Body of pancreas (tissue), 4 donors: ENCODE results near the gene GGTLC1. TPM values are rescaled to one million over a fixed set of nuclear protein-coding genes. Genes with fewer than 3 reads are reported as not detected.

Source experiments
- ATAC-seq: fragments of 150-250 bp; one replicate; pipeline ENCODE4 v1.9.1; 2016
- DNase-seq, 4 donors: peaks; one replicate each; pipeline ENCODE4 v3.0.0-alpha.2; 2019
- H3K27ac ChIP-seq, 4 donors: fragments of 200-600 bp; sonication (generic); 1 replicate in 3 of 4; 2 replicates in 1 of 4; pipeline versions ENCODE4 v1.5.1 to v1.6.1; 2016 to 2019; ENCODE audit warnings: mild to moderate bottlenecking in 1 of 4, mixed read lengths in 1 of 4, moderate library complexity in 1 of 4
- H3K27me3 ChIP-seq, 2 donors: fragments of 200-600 bp; sonication (generic); one replicate each; pipeline ENCODE4 v1.6.0; 2016; ENCODE audit warnings: mild to moderate bottlenecking in 1 of 2
- H3K36me3 ChIP-seq, 2 donors: fragments of 200-600 bp; sonication (generic); replicated peaks in 1 of 2; 2 replicates each; pipeline ENCODE4 v1.5.1; 2016; ENCODE audit warnings: low read depth in 2 of 2; ENCODE audit not compliant: insufficient read depth in 1 of 2
- H3K4me1 ChIP-seq: fragments of 200-600 bp; sonication (generic); one replicate; pipeline ENCODE4 v1.6.0; 2016
- H3K4me3 ChIP-seq, 2 donors: fragments of 200-600 bp; sonication (generic); 1 replicate in 1 of 2; 2 replicates in 1 of 2; pipeline ENCODE4 v1.5.1; 2016 to 2019
- H3K9me3 ChIP-seq, 3 donors: fragments of 200-600 bp; sonication (generic); 1 replicate in 2 of 3; 2 replicates in 1 of 3; pipeline ENCODE4 v1.5.1; 2016
- CTCF ChIP-seq, 7 experiments: fragments of 450-650 bp in 4 of 7; fragments of 200-600 bp in 3 of 7; sonication (generic) in 3 of 7; IDR thresholded peaks; one replicate each; pipeline ENCODE4 v1.5.1; 2016 to 2019; ENCODE audit warnings: antibody characterized with exemption in 7 of 7
- POLR2A ChIP-seq, 3 donors: fragments of 450-650 bp; IDR thresholded peaks; one replicate each; pipeline ENCODE4 v1.6.1; 2016; ENCODE audit warnings: antibody characterized with exemption in 3 of 3, mild to moderate bottlenecking in 2 of 3
- WGBS, 2 donors: methylation state at CpG; one replicate each; pipeline ENCODE4 v1.1.5; 2017; 5-methylcytosine and 5-hydroxymethylcytosine counted together
- intact Hi-C: fragments of 100-400 bp; cut with DNase I; formaldehyde crosslinking; loops from one replicate; pipeline ENCODE4 v1.15.1; 2023
- total RNA-seq, 2 donors: library from RNA; depleted of rRNA; stranded (reverse); fragments of >200 nt; gene quantifications; one replicate each; pipeline ENCODE4 v1.1.0, GENCODE V29; 2016

GGTLC1 gene
- total RNA-seq, 2 donors from 2014 or later: 3.4 TPM; not detected in 1

GRCh38 chr20:24027229-24027628 lies 38.6 kb upstream of the GGTLC1 start:
- no peak overlapping the region for H3K4me3 ChIP-seq
- TF ChIP-seq CTCF (IDR thresholded peaks at IDR 0.05): no peak
- no peak for TF ChIP-seq POLR2A (IDR thresholded peaks at IDR 0.05)
- H3K27ac ChIP-seq: no peak overlapping the region
- no peaks in the 10 kb centered on the region for H3K9me3 ChIP-seq
- intact Hi-C loops: no loop called here
- DNase-seq (peak in 2 of 4 donors; percentile 22 to 51), ATAC-seq (no peak)
- no peaks in the 10 kb centered on the region for H3K36me3 ChIP-seq
- no peaks in the 10 kb centered on the region for H3K4me1 ChIP-seq
- H3K27me3 ChIP-seq: no peaks in the 10 kb centered on the region
- 42 to 56% methylated on average over 6 of the region's 6 CpGs for WGBS, 2 donors

GRCh38 chr20:24022621-24023180 lies 34.1 kb upstream of the GGTLC1 start:
- H3K27ac ChIP-seq: no peak overlapping the region
- no peak overlapping the region for H3K4me3 ChIP-seq
- no peak for TF ChIP-seq CTCF (IDR thresholded peaks at IDR 0.05)
- no peak for TF ChIP-seq POLR2A (IDR thresholded peaks at IDR 0.05)
- DNase-seq (no peak), ATAC-seq (no peak)
- no peaks in the 10 kb centered on the region for H3K9me3 ChIP-seq
- no peaks in the 10 kb centered on the region for H3K4me1 ChIP-seq
- intact Hi-C loops: no loop called here
- H3K27me3 ChIP-seq: no peaks in the 10 kb centered on the region
- 82 to 88% methylated on average over 4 of the region's 4 CpGs for whole genome bisulfite sequencing, 2 donors
- no peaks in the 10 kb centered on the region for H3K36me3 ChIP-seq

GRCh38 chr20:24018796-24019195 lies 30.2 kb upstream of the GGTLC1 start:
- ATAC-seq: no peak
- no peaks in the 10 kb centered on the region for H3K36me3 ChIP-seq

GRCh38 chr20:24017458-24017755 lies 28.8 kb upstream of the GGTLC1 start:
- H3K27me3 ChIP-seq: peaks cover 0 to 3% of the 10 kb centered on the region in 2 donors
- H3K27ac ChIP-seq: no peak overlapping the region
- H3K4me1 ChIP-seq: no peaks in the 10 kb centered on the region
- ATAC-seq (no peak), DNase-seq (no peak)
- intact Hi-C loops: no loop called here
- no peaks in the 10 kb centered on the region for H3K9me3 ChIP-seq
- TF ChIP-seq POLR2A (IDR thresholded peaks at IDR 0.05): no peak
- no peak for TF ChIP-seq CTCF (IDR thresholded peaks at IDR 0.05)
- H3K4me3 ChIP-seq: no peak overlapping the region
- WGBS, 2 donors: 26 to 31% methylated on average over 3 of the region's 3 CpGs
- no peaks in the 10 kb centered on the region for H3K36me3 ChIP-seq

More at GRCh38 chr20:24018796-24019195, 30.2 kb upstream of the GGTLC1 start:
- H3K27me3 ChIP-seq: peaks cover 0 to 3% of the 10 kb centered on the region in 2 donors
- no peak overlapping the region for H3K4me3 ChIP-seq
- H3K9me3 ChIP-seq: no peaks in the 10 kb centered on the region
- no peaks in the 10 kb centered on the region for H3K4me1 ChIP-seq
- no peak for DNase-seq
- 27 to 39% methylated on average over 2 of the region's 2 CpGs for WGBS, 2 donors
- TF ChIP-seq CTCF (IDR thresholded peaks at IDR 0.05): no peak
- no peak for TF ChIP-seq POLR2A (IDR thresholded peaks at IDR 0.05)
- intact Hi-C loops: no loop called here
- no peak overlapping the region for H3K27ac ChIP-seq
